ENCODE results near the gene DNAJC12.
"Not testable (repeated sequence)": the region's sequence is repeated elsewhere in the genome, so short reads cannot be mapped to it uniquely, and the experiment has no call there.

The DNAJC12 gene

DNA sequence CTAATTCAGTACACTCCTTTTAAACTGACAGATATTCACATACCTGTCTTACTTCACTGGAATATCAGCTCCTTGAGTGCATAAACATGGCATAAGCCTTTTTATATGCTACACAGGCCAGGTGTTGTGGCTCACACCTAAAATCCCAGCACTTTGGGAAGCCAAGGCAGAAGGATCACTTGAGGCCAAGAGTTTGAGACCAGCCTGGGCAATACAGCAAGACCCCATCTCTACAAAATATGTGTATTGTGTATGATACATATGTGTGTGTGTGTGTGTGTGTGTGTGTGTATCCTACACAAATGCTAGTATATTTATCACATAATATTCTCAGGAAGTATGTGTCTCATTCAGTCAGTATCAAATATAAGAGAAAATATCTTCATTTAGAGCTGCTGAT lies 45.3 kb downstream of the DNAJC12 start:
- no peak for DNase-seq (ENCODE audit: low spot score)

DNA sequence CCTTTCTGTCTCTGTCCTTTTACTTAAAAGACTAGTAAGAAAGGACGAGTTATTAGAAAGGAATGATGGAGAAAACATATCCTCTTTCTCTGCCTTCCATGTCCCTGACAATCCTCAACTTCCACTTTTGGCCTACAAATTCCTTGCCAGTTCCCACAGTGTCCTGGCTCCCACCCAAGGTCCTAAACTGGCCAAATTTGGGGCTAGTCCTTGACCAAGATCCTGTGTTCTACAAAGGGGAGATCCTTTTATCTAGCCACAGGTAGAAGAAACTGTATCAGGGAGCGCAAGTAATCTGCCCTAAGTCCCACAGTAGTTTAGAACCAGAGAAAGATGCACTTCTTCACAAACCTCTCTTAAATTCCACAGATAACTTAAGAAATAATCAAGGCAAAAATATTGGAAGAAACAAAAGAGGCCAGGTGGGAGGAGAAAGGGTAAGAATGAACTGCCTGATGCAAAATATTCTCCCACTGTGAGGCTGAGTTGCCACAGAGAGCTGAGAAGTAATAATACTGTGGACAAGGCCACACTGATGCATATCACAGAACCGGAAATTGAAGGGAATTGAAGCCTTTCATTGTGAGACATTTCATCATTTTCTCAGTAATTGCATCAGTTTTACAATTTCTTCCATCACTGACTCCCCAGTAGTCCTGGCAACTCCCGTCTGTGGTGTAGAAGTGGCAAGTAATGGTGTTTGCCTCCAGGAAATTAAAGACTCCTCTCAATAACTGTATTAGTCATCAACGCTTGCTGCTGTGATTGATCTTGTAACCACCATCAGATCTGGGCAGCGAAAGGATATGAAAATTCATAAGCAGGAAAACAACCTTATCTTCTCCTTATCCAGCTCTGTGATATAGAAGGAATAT lies 47.2 kb downstream of the DNAJC12 start:
- no peak for DNase-seq (ENCODE audit: low spot score)

DNA sequence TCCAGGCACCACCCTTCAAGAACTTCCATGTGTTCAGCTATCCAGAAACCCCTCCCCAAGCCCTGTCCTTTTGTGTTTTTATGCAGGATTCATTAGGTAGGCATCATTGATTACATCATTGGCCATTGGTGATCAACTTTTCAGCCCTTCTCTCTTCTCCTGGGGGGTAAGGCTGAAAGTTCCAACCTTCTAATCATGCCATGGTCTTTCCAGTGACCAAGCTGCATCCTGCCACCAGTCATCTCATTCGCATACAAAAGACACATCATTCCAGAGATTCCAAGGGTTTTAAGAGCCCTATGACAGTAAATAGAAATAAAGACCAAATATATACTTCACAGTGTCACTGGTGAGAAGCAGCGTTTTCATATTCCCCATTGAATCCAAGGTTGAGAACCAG lies 48.2 kb downstream of the DNAJC12 start:
- DNase-seq (ENCODE audit: low spot score), result no peak

DNA sequence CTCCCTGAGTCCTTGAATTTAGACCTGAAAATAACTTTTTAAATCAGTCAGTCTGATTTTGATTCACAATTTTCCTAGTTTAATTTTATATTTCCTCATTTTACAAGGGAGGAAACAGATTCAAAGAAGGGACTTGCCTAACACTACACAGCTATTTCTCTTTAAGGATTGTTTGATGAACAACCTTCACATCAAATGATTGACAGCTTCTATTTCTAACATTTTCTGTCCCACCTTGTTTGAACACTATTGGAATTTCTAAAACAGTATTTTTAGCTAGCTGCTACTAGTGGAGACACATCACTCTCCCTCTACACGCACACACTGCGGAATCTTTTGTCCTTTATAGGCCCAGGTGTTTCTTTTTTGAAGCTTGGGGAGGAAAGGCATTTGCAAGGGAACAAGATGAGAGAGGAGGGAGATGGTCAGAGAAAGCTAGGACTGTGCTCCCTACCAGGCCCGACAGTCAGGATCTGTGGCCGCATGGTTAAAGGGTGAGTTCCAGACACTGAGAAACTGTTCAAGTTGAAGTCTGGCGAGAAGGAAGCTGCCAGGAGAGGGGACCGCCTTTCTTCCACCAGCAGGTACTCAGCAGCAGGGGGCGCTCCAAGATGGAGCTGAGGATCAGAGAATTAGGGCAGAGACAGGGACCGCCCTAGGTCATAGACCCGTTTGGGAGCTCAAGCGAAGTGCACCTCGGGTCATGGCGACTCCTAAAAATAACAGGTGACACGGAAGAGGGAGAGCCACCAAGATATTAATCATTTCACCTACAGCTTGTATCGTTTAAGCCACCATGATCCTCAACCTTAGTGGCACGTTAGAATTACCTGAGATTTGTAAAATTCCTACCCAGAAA lies 49.7 kb downstream of the DNAJC12 start:
- DNase-seq (ENCODE audit: low spot score), result no peak

DNA sequence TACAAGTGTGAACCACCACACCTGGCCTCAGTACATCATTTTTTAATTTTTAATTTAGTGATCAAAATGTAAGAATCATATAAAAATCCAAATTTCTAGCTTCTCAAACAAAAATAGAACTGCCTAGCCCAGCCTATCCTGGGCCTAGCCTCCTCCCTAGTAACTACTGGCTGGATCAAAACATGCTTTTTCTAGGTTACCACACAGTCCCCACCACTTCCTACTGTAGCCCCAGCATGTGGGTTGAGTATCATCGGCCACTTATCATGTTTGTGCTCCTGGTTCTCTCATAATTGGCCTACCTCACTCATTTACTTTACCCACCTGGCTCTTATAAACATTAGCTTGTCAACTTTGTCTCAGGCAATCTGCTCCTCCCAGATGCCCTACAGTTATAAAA lies 52.9 kb downstream of the DNAJC12 start:
- no peak for DNase-seq (ENCODE audit: low spot score)

DNA sequence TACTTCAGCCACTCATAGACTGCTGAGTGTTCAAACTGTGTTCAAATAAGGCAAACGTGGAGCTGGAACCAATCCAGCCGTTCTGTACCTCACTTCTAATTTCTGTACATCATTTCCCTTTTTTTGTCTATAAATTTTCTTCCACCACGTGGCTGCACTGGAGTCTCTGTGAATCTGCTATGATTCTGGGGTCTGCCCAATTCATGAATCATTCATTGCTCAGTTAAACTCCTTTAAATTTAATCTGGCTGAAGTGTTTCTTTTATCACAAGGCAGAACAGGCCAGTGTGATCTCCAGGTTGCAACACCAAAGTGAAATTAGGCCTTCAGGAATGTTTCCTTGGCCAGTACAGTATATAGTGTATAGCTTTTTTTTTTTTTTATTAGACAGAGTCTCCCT lies 53.5 kb downstream of the DNAJC12 start:
- no peak for DNase-seq (ENCODE audit: low spot score)

DNA sequence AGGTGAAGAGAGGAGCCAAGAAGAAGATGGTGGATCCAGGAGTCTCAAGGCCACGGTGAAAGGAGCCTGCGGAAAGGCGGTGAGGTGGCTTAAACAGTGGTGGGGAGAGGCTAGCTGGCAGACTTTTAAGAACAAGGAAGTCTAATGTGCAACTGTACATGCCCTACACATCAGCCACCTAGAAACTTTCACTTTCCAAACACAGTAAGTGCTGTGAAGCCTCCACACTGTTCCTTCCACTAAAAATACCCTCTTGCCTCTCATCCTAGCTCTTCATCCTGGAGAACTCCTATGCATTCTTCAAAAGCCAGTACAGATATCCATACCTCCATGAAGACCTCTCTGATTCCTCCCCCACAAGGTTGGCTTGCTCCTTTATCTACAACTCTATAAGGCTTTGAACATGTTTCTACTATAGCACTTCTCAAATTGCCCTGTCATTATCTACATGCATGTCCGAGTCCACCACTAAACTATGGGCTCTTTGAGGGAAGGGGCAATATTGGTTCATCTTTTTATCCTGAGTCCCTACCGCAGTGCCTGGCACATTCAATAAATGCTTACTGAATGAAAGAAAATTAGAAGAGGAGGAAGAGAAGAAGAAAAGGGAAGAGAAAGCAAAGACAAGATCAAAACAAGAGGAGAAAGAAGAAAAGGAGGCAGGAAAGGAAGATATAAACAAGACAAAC lies 54.2 kb downstream of the DNAJC12 start:
- DNase-seq (ENCODE audit: low spot score), result no peak

DNA sequence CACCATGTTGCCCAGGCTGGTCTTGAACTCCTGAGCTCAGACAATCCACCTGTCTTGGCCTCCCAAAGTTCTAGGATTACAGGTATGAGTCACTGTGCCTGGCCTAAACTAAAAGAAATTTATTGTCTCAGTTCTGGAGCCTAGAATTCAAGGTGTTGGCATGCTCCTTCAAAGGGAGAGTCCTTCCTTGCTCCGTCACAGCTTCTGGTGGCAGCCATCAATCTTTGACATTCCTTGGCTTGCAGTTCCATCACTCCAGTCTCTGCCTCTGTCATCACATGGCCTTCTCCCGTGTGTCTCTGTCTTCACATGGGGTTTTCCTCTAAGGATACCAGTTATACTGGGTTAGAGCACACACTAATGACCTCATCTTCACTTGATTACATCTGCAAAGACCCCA lies 55.5 kb downstream of the DNAJC12 start:
- DNase-seq (ENCODE audit: low spot score), result no peak

DNA sequence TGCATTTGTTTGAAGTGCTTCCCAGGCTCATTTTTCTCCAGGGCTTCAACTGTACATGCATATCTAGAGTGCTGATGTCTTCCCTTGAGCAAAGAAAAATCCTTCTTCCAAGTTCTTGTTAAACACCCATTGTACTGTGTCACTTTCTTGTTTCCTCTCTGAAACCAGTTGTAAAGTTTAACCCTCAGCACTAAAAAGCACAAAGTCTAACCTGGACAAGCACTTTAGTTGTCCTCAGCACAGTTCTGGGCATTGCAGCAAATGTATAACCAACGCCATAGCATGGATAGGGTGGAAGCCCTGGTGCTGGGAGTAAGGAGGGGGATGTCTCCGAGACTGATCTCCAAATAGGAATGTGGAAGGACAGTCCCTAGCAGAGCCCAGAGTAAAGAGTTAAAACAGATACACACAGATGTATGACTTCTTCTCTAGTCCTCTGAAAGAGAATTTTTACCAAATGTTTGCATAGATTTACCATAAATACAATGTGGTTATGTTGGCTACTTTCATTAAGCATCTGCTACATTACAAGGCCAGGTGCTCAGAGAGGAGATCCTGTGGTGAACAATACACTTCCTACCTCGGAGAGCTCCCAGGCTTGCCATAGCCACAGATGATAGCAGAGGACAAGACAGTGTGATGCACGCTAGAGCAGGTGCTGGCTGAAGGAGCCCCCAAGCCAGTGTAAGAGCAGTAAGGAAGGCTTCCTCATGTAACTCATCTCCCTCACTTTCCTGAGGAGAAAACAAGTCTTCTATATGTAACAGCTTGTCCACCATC lies 57.0 kb downstream of the DNAJC12 start:
- no peak for DNase-seq (ENCODE audit: low spot score)

DNA sequence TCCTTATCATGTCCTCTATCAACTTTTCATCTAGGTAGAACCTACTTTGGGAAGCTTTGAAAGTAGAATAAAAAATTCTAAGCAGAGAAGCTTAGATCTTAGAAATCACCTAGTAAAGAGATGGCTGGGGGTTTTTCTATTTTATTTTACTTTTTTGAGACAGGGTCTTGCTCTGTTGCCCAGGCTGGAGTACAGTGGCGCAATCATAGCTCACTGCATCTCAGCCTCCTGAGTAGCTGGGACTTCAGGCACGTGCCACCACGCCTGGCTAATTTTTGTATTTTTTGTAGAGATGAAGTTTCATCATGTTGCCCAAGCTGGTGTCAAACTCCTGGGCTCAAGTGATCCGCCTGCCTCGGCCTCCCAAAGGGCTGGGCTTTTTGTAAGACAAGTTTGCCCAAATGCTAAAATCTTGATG lies 57.8 kb downstream of the DNAJC12 start:
- not testable (repeated sequence) for DNase-seq (ENCODE audit: low spot score)

DNA sequence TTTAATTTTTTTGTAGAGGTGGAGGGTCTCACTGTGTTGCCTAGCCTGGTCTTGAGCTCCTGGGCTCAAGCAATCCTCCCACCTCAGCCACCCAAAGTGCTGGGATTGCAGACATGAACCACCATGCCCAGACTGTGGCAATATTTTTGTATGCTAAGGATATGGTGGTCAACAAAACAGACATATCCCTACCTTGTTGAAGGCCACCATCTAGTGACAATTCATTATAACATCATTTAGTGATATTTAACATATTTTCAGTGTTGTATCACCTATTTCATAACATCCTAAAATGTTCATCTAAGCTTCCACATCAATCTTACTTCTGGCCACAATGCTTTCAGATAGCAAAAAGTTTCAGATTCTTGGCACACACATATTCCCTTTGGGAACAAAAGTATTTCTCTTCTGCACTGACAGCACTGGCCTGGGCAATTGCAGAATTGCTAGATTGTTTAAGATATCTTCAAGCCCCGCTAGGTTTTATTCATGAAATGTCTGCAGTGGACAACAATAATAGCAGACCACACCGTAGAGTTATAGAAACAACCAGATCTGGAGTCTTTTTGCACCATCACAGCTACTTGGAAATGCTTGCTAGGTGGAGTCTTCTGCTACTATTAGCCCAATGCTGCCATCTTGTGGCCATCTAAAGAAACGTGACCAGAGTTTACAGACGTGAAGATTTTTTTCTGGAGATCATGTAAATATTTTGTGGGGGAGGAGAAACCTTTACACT lies 58.4 kb downstream of the DNAJC12 start:
- peak; percentile 87 for DNase-seq (ENCODE audit: low spot score)

DNA sequence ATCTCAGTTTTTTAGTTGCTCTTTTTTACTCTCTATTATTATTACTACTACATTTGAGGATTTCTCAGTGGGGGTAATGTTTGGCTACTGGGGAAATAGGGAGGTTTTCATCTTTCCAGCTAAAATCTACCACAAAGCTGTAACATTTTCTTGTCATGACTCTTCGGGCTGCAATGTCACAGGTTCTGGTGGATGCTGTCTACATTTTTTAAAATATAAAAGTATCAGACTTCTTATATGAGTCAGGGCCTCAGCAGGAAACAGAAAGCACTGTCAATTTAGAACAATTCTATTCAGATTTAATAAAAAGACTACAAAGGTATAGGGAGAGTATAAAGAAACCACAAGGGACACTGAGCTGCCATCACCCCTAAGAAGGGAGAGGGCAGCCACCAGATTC lies 61.6 kb downstream of the DNAJC12 start:
- DNase-seq (ENCODE audit: low spot score), result no peak

DNA sequence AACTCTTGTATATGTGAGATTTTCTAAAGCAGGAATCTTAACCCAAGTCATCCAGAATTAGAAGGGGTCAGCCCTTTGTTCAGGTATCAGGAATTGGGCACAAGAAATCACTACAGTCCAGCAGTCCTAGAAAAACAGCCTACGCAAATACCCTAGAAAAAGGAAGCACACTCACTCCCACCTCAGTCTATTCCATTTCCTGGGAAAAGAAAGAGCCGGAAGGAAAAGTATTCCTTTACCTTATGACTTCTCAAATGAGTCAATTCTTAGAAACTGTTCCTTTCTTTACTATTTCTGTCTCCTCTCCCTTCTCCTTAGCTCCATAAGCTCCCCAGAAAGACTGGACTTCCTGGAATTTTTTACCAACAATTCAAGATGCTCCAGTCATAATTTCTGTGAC lies 62.7 kb downstream of the DNAJC12 start:
- DNase-seq (ENCODE audit: low spot score), result no peak

DNA sequence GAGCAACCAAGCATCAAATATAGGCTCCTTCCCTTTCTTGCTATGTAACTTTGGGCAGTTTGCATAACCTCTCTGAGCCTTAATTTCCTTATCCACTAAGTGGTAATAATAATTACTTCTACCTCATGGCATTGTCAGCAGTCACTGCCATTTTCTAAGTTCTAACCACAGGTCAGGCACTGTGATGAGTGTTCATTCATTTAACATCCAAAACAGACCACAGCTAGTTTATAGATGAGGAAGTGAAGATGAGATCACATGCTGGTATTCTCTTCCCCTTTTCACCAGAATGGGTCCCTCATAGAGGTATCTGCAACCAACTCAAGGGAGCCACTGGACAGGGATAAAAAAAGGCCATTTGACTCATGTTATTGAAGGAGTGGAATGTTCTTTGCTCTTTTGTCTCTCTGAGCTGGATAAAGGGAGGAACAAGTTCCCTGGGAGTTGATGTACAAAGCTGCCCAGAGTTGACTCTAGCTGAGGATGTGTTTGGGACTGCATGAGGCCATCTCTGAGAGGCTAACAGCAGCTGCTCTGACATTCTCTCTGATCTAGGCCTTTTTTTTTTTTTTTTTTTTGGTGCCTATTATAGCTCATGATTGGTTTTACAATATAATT lies 65.0 kb downstream of the DNAJC12 start:
- DNase-seq (ENCODE audit: low spot score), result peak; percentile 49

DNA sequence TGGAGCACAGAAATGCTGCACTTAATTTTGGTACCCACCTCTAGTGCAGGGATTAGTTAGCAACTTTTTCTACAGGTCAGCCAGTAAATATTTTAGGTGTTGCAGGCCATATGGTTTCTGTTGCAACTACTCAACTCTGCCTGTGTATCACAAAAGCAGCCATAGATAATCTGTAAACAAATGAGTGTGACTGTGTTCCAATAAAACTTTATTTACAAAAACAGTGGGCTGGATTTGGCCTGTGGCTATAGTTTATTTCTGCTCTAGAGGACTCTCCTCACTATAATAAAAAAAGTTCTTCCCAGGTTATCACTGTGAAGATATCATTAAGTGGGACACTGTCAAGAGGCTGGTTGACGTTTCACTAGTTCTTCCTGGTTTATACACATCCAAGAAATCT lies 65.8 kb downstream of the DNAJC12 start:
- DNase-seq (ENCODE audit: low spot score), result no peak

DNA sequence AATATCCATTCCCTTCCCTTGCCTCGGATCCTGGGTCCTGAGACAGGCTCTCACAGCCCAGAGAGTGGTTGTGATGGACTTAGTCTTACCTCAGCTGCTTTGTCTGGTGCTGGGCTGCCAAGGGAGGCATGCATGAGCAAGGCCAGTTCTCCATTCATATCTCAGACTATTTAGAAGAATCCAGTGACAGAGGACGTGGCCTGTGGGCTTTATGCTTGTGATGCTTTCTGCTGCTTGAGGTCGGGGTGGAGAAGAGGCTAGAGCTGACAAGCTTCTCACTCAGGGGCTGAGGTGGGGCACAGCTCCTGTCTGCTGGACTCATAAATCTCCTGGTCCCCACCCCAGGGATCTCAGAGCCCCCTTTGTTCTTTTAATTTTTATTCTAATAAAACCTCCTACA lies 66.8 kb downstream of the DNAJC12 start:
- DNase-seq (ENCODE audit: low spot score), result no peak

DNA sequence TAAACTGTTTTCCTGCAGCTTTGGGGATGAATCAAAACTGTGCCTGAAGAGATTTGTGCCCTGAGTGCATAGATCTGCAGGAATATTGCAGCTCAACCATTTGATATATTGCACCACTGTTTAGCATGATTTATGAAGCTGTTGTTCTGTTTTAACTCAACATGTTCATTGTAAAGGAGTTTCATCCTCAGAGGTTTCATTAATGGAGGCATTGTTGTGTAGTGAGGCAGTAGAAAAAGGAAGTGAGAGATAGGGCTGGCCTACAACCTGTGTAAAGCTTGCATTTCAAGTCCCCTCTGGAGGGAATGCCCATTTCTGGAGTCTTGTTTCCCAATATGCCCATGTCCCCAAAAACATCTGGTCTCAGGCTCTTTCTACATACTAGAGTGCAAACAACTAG lies 67.5 kb downstream of the DNAJC12 start:
- no peak for DNase-seq (ENCODE audit: low spot score)

DNA sequence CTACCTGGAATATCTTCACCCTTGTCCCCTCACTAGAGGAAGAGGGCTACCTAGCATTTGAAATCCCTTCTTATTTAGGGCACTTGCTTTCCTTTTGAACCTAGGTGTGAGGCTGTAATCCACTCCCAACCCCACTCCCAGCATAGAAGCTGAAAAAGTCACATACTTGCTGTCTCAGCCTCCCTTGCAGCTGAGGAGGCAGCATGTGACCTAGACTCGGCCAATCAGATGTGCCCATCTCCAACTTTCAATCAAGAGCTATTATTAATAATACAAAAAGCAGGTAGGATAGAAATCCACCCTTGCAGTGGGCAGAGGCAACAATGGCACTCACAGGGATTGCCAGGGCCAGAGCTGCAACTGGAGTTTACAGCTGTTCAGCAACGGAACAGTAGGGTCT lies 70.7 kb downstream of the DNAJC12 start:
- no peak for DNase-seq (ENCODE audit: low spot score)

DNA sequence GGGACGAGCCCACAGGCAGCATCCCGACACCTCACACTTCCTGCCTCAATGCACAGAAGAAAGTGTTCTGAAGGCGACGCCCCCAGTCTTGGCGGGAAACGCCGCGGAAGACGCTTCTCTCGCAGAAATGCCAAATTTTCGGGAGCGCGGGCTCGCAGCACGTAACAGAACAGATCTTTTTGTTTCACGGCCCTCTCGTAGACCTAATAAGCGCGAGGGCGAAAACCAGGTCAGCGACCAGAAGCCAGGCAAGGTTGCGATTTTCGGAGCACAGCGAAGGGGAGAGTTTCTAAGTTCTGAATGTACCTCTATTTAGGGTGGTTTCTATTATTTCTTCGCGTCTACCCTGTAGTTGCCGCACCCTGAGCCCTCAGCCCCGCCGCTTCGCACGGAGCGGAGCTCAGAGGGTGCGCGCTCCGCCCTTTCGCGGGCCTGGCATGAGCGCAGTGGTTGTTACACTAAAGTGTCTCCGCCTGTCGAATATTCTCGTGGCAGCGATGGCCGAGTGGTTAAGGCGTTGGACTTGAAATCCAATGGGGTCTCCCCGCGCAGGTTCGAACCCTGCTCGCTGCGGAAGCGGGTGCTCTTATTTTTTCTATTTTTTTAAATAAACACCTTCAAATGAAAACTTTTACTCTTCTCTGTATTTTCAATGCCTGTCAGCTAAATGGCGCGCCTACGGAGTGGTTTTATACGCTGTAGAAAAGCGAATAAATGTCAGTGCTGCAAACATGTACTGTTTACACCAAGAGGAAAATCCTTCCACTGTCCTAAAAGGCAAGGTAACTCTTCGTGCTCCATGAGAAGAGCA lies 73.8 kb downstream of the DNAJC12 start:
- peak; percentile 93 for DNase-seq (ENCODE audit: low spot score)

DNA sequence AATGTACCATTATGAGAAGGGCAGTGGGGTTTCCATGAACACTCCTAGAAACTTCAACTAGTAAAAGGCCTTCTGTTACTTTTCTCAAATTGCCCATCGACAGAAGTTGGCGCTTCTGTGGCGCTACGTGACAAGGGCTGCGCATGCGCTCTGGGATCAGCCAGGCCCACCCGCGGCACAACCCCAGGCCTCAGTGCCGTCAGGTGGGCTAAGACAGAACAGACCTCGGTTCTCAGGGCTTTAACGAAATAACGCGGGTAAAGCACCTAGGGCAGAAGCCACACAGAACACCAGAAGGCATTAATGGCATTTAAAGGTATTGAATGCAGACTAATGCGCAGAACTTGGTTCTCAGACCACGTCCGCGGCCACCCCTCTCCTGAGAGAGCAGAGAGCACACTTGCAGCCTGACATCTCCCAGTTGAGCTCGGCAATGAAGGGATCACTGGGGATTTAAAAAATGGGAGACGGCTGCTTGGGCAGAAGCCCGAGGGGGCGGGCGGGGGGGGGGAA lies 74.4 kb downstream of the DNAJC12 start:
- peak; percentile 87 for DNase-seq (ENCODE audit: low spot score)
